PC-9 (cell line): ENCODE measurements around the gene ZMAT5.
A peak's percentile ranks its signal among the peaks of the same experiment; 100 is the strongest.

Experiments used
- EZH2 ChIP-seq: fragments of 200-600 bp; sonication (generic); IDR thresholded peaks from 2 replicates; pipeline ENCODE4 v1.8.0; 2017; ENCODE audit warnings: antibody characterized with exemption, low read depth
- TF ChIP-seq, protein P1 (sequence below): fragments of 200-600 bp; sonication (generic); conservative IDR thresholded peaks from 2 replicates; pipeline ENCODE4 v1.6.1; 2017; ENCODE audit warnings: mixed run types, antibody characterized with exemption, mild to moderate bottlenecking, moderate library complexity

DNA sequence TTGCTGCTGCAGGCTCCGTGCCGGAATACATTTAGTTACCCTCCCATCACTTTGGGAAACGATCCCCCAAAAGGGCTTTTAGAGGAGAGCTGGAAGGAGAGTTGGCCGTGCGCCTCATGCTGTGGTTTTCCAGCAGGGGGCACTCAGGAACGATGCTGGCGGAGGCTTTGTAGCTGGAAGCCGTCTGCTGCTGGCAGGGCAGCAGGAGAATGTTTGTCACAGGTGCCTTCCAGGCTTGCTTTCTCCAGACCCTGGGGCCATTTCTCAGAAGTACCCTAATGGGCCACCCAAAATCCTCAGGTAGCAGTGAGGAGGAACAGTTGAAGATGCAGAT, 77.0 kb downstream of the ZMAT5 start:
- TF ChIP-seq, protein P1, sequence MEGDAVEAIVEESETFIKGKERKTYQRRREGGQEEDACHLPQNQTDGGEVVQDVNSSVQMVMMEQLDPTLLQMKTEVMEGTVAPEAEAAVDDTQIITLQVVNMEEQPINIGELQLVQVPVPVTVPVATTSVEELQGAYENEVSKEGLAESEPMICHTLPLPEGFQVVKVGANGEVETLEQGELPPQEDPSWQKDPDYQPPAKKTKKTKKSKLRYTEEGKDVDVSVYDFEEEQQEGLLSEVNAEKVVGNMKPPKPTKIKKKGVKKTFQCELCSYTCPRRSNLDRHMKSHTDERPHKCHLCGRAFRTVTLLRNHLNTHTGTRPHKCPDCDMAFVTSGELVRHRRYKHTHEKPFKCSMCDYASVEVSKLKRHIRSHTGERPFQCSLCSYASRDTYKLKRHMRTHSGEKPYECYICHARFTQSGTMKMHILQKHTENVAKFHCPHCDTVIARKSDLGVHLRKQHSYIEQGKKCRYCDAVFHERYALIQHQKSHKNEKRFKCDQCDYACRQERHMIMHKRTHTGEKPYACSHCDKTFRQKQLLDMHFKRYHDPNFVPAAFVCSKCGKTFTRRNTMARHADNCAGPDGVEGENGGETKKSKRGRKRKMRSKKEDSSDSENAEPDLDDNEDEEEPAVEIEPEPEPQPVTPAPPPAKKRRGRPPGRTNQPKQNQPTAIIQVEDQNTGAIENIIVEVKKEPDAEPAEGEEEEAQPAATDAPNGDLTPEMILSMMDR: peak; percentile 60
- no peak for TF ChIP-seq EZH2
